Keratinocyte (primary cell): ENCODE measurements around the gene TPST2. TPM values are rescaled to one million over a fixed set of nuclear protein-coding genes. Genes with fewer than 3 reads are reported as not detected.

Experiments used
- DNase-seq: peaks from one replicate; pipeline ENCODE4 v3.0.0-alpha.2; 2011; ENCODE audit warnings: low read depth, missing footprints, low spot score
- FAIRE-seq: peaks from 2 replicates; lab custom pipeline; 2011; peaks lifted over from hg19 to GRCh38; lab: Jason Lieb, UNC
- H2AFZ ChIP-seq: 2 replicates; pipeline ENCODE4 v1.6.0; 2012; ENCODE audit warnings: low read length, control low read depth, inconsistent platforms; ENCODE audit not compliant: control insufficient read depth
- H3K27ac ChIP-seq: 2 replicates; pipeline ENCODE4 v1.5.1; 2011; ENCODE audit warnings: low read length; ENCODE audit not compliant: control insufficient read depth, insufficient read depth
- H3K27me3 ChIP-seq: 3 replicates; pipeline ENCODE4 v1.6.0; 2011; ENCODE audit warnings: low read length; ENCODE audit not compliant: control insufficient read depth, insufficient read depth; ENCODE audit errors: extremely low read depth
- H3K36me3 ChIP-seq, 2 experiments: 2 replicates in 1 of 2; 3 replicates in 1 of 2; pipeline ENCODE4 v1.5.1; 2011; ENCODE audit warnings: low read length in 2 of 2, mild to moderate bottlenecking in 1 of 2; ENCODE audit not compliant: control insufficient read depth in 2 of 2, insufficient read depth in 2 of 2; ENCODE audit errors: extremely low read depth in 1 of 2
- H3K4me1 ChIP-seq: 3 replicates; pipeline ENCODE4 v1.5.1; 2011; ENCODE audit warnings: low read length; ENCODE audit not compliant: control insufficient read depth, insufficient read depth; ENCODE audit errors: extremely low read depth
- H3K4me2 ChIP-seq: 3 replicates; pipeline ENCODE4 v1.6.0; 2011; ENCODE audit warnings: low read depth, low read length; ENCODE audit not compliant: control insufficient read depth, insufficient read depth; ENCODE audit errors: extremely low read depth
- H3K4me3 ChIP-seq, 3 experiments: fragments of 200-600 bp in 1 of 3; sonication (generic) in 1 of 3; 2 replicates in 2 of 3; 3 replicates in 1 of 3; pipeline ENCODE4 v1.5.1; 2011 to 2016; ENCODE audit warnings: low read length in 3 of 3, mild to moderate bottlenecking in 3 of 3, control low read depth in 2 of 3, inconsistent platforms in 1 of 3, low read depth in 1 of 3, mixed read lengths in 1 of 3, mixed run types in 1 of 3, moderate library complexity in 1 of 3; ENCODE audit not compliant: control insufficient read depth in 2 of 3, insufficient read depth in 2 of 3; ENCODE audit errors: extremely low read depth in 1 of 3
- H3K79me2 ChIP-seq: 2 replicates; pipeline ENCODE4 v1.6.0; 2012; ENCODE audit warnings: low read length; ENCODE audit not compliant: control insufficient read depth, insufficient read depth
- H3K9ac ChIP-seq: 3 replicates; pipeline ENCODE4 v1.6.0; 2011; ENCODE audit warnings: low read length; ENCODE audit not compliant: control insufficient read depth, insufficient read depth; ENCODE audit errors: extremely low read depth
- H3K9me1 ChIP-seq: 3 replicates; pipeline ENCODE4 v1.6.0; 2011; ENCODE audit warnings: low read length; ENCODE audit not compliant: control insufficient read depth, insufficient read depth; ENCODE audit errors: extremely low read depth
- H3K9me3 ChIP-seq: 2 replicates; pipeline ENCODE4 v1.5.1; 2012; ENCODE audit warnings: low read depth, low read length; ENCODE audit not compliant: control insufficient read depth
- H4K20me1 ChIP-seq: 3 replicates; pipeline ENCODE4 v1.6.0; 2011; ENCODE audit warnings: low read length; ENCODE audit not compliant: control insufficient read depth, insufficient read depth; ENCODE audit errors: extremely low read depth
- EZH2 ChIP-seq: IDR thresholded peaks from one replicate; pipeline ENCODE4 v1.6.1; 2012; ENCODE audit warnings: inconsistent platforms, mild to moderate bottlenecking, low read length, moderate library complexity
- dilution Hi-C: fragments of 300-500 bp; cut with MboI; formaldehyde crosslinking; loops from one replicate; pipeline ENCODE4 v1.7.0; 2020; ENCODE audit warnings: low sequenced_read_pairs; ENCODE audit not compliant: extremely low pct_ligation_motif_present
- polyA minus RNA-seq, 3 experiments: library from RNA; depleted of rRNA, polyadenylated mRNA; stranded (reverse); fragments of >200 nt; gene quantifications; 1 replicate in 1 of 3; 2 replicates in 1 of 3; 3 replicates in 1 of 3; pipeline ENCODE4 v1.2.3, GENCODE V29; 2011
- polyA plus RNA-seq, 5 experiments: library from polyadenylated mRNA; depleted of rRNA in 3 of 5; stranded (reverse) in 3 of 5; stranded (forward) in 1 of 5; unstranded in 1 of 5; fragments of >200 nt; gene quantifications; 1 replicate in 1 of 5; 2 replicates in 3 of 5; 3 replicates in 1 of 5; pipeline versions ENCODE4 v1.2.1 to v1.2.3, GENCODE V29; 2011 to 2012; ENCODE audit warnings: missing spikeins in 2 of 5, low read depth in 1 of 5, low replicate concordance in 1 of 5
- TF ChIP-seq, protein P1 (sequence below), 3 experiments: IDR thresholded peaks in 1 of 3; conservative IDR thresholded peaks in 1 of 3; optimal IDR thresholded peaks in 1 of 3; 2 replicates in 2 of 3; 3 replicates in 1 of 3; pipeline versions ENCODE3 to v1.5.1; 2011; ENCODE audit warnings: low read length in 3 of 3, mild to moderate bottlenecking in 3 of 3, moderate library complexity in 2 of 3, control low read depth in 1 of 3, inconsistent platforms in 1 of 3; ENCODE audit not compliant: insufficient read depth in 2 of 3; ENCODE audit errors: extremely low read depth in 1 of 3

The TPST2 gene
- polyA plus RNA-seq (22.4 to 40.0 TPM (median 22.7 TPM) in 3 replicates), polyA minus RNA-seq (26.3 to 64.8 TPM (median 44.6 TPM) in 3 replicates)
- 8.1 TPM for polyA plus RNA-seq (2011; ENCODE audit: low read depth)
- 31.0 and 37.2 TPM in 2 replicates for polyA plus RNA-seq (2011; cell fraction: cytosol; rRNA removed)
- 27.4 and 35.4 TPM in 2 replicates for polyA plus RNA-seq (2011; cell fraction: nucleus; rRNA removed)
- 16.3 and 25.1 TPM in 2 replicates for polyA plus RNA-seq (2012; ENCODE audit: low replicate concordance)
- polyA minus RNA-seq (2011; cell fraction: cytosol; rRNA and poly(A)+ RNA removed), result 61.8 TPM
- 19.2 and 24.9 TPM in 2 replicates for polyA minus RNA-seq (2011; cell fraction: nucleus; rRNA and poly(A)+ RNA removed)

DNA sequence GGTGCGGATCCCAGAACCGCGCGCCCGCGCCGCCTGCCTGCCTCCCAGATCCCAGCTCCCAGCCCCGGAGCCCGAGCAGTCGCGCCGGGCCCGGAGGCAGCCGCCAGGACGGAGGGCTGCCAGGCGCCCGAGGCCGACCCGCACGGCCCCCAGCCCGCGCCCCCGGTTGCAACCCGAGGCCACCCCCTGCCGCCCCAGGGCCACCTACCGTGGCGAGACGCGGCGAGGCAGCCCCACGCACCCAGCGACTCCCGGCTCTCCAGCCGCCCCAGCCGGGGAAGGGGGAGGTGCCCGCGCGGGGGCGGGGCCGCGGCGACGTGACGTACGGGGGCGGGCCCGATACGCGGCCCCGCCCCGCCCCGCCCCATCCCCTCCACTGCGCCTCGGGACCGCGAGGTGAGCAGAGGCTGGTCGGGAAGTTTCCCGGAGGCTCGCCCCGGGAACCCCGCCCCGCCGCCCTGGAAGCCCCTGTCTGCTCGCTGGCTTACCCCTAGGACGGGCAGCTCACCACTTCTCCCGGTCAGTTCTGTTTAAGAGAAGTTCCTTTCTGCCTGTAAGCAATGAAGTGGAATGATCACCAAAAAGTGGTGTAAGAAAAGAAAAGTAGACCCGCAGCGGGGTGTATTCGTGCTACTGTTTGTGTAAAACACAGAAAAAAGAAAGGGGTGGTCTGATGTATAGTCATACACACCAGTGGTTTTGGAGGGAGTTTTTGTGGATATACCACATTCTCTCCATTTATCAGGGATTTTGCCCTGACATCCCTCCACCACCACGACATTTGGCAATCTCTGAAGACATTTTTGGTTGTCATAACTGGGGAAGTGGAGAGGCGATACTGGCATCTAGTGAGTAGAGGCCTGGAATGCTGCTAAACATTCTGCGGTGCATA, at the start of gene TPST2:
TSS of gene TPST2 (minus strand) at position 288 of the 892 bp plus-strand sequence. CDS start 48,502 bp downstream, outside the sequence.
- H3K4me3 ChIP-seq, result peak within 1 kb of the TSS; percentile 83 to 88 (median 83)
- peaks cover 17% of the 10 kb centered on the region for H3K4me1 ChIP-seq
- FAIRE-seq (peak; percentile 9), DNase-seq (no peak)
- peaks cover 6% of the 10 kb centered on the region for H3K27me3 ChIP-seq
- peak within 1 kb of the TSS; percentile 92 for H2AFZ ChIP-seq
- peak within 1 kb of the TSS; percentile 79 for H3K9ac ChIP-seq
- H3K36me3 ChIP-seq, result peaks cover 0 to 2% of the 10 kb centered on the region in 2 experiments
- no peaks in the 10 kb centered on the region for H3K9me3 ChIP-seq
- dilution Hi-C loops, result no loop called here
- H3K4me2 ChIP-seq, result peak within 1 kb of the TSS; percentile 99
- H3K79me2 ChIP-seq, result peaks cover 10% of the 10 kb centered on the region
- TF ChIP-seq EZH2, result no peak
- TF ChIP-seq, protein P1, sequence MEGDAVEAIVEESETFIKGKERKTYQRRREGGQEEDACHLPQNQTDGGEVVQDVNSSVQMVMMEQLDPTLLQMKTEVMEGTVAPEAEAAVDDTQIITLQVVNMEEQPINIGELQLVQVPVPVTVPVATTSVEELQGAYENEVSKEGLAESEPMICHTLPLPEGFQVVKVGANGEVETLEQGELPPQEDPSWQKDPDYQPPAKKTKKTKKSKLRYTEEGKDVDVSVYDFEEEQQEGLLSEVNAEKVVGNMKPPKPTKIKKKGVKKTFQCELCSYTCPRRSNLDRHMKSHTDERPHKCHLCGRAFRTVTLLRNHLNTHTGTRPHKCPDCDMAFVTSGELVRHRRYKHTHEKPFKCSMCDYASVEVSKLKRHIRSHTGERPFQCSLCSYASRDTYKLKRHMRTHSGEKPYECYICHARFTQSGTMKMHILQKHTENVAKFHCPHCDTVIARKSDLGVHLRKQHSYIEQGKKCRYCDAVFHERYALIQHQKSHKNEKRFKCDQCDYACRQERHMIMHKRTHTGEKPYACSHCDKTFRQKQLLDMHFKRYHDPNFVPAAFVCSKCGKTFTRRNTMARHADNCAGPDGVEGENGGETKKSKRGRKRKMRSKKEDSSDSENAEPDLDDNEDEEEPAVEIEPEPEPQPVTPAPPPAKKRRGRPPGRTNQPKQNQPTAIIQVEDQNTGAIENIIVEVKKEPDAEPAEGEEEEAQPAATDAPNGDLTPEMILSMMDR (optimal IDR thresholded peaks at IDR 0.05 in 1 of 3, IDR thresholded peaks at IDR 0.05 in 1 of 3, conservative IDR thresholded peaks at IDR 0.05 in 1 of 3; ENCODE audit: extremely low read depth in 1 of 3, insufficient read depth in 2 of 3, low read length in 3 of 3), result peak in 1 of 3 experiments; percentile 46
- H4K20me1 ChIP-seq, result no peaks in the 10 kb centered on the region
- H3K27ac ChIP-seq, result peak within 1 kb of the TSS; percentile 71
- H3K9me1 ChIP-seq, result no peaks in the 10 kb centered on the region

DNA sequence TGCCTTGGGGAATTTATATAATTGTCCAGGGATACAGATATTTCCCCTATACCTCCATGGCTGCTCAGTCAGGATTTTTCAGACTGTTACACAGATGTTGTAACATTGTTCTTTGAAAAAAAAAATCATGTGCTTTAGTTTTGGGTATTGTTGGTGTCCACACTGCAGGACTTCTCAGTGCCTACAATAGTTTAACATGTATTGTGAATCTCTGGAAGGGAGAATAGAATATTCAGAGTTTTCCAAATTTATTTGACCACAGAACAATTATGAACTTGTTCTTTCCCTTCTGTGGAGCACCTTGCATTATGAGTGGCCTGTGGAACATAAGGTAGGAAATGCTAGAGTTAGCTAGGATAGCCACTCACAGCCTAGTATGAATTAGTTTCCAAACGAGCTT, 46.4 kb upstream of the TPST2 start:
- Histone ChIP-seq H3K27me3 (peaks cover 7% of the 10 kb centered on the region), H3K79me2 (no peaks in the 10 kb centered on the region), H3K4me3 (no peak overlapping the region), H4K20me1 (no peaks in the 10 kb centered on the region), H3K4me2 (no peak overlapping the region), H3K4me1 (no peaks in the 10 kb centered on the region), H3K27ac (no peak overlapping the region), H3K9ac (no peak overlapping the region), H3K36me3 (no peaks in the 10 kb centered on the region), H3K9me1 (no peaks in the 10 kb centered on the region), H2AFZ (no peak overlapping the region), H3K9me3 (no peaks in the 10 kb centered on the region)
- FAIRE-seq (no peak), DNase-seq (no peak)
- dilution Hi-C loops, result no loop called here
- TF ChIP-seq EZH2, result no peak
- TF ChIP-seq, protein P1 (optimal IDR thresholded peaks at IDR 0.05 in 1 of 3, IDR thresholded peaks at IDR 0.05 in 1 of 3, conservative IDR thresholded peaks at IDR 0.05 in 1 of 3; ENCODE audit: extremely low read depth in 1 of 3, insufficient read depth in 2 of 3, low read length in 3 of 3), result no peak
